Epithelial cell of esophagus (primary cell): ENCODE results near the gene DDX11.
"Not testable (repeated sequence)": the region's sequence is repeated elsewhere in the genome, so short reads cannot be mapped to it uniquely, and the experiment has no call there.

Experiments
- DNase-seq: peaks from one replicate; pipeline ENCODE4 v3.0.0; 2010; ENCODE audit warnings: low read depth
- H3K4me3 ChIP-seq: 2 replicates; pipeline ENCODE4 v1.5.1; 2011; ENCODE audit warnings: mild to moderate bottlenecking, low read length, control low read depth
- TF ChIP-seq, protein P1 (sequence below): IDR thresholded peaks from 2 replicates; pipeline ENCODE4 v1.5.1; 2011; ENCODE audit warnings: low read depth, mild to moderate bottlenecking, low read length, control low read depth, inconsistent platforms; ENCODE audit not compliant: insufficient read depth; ENCODE audit errors: missing control alignments

Gene DDX11

DNA sequence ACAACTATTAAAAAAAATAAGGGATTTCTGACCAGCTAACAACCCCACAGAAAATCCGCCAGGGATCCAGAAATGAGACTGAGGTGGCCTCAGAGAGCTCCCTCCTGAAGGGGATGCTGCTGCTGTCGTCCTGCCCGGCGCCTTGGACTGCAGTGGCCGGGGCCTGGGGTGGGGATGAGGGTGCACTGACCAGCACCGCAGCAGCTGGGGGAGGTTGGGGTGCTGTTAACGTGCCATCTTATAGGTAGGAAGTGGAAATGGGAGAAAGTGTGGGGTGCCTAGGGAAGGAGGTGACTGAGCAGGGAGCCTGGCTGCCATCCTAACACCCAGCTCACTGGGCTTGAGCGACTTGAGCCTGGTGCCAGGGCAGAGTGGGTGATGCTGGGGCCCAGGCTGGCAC lies 32.0 kb downstream of the DDX11 start:
- no peak for DNase-seq
- TF ChIP-seq, protein P1, sequence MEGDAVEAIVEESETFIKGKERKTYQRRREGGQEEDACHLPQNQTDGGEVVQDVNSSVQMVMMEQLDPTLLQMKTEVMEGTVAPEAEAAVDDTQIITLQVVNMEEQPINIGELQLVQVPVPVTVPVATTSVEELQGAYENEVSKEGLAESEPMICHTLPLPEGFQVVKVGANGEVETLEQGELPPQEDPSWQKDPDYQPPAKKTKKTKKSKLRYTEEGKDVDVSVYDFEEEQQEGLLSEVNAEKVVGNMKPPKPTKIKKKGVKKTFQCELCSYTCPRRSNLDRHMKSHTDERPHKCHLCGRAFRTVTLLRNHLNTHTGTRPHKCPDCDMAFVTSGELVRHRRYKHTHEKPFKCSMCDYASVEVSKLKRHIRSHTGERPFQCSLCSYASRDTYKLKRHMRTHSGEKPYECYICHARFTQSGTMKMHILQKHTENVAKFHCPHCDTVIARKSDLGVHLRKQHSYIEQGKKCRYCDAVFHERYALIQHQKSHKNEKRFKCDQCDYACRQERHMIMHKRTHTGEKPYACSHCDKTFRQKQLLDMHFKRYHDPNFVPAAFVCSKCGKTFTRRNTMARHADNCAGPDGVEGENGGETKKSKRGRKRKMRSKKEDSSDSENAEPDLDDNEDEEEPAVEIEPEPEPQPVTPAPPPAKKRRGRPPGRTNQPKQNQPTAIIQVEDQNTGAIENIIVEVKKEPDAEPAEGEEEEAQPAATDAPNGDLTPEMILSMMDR: no peak
- H3K4me3 ChIP-seq: no peak overlapping the region

DNA sequence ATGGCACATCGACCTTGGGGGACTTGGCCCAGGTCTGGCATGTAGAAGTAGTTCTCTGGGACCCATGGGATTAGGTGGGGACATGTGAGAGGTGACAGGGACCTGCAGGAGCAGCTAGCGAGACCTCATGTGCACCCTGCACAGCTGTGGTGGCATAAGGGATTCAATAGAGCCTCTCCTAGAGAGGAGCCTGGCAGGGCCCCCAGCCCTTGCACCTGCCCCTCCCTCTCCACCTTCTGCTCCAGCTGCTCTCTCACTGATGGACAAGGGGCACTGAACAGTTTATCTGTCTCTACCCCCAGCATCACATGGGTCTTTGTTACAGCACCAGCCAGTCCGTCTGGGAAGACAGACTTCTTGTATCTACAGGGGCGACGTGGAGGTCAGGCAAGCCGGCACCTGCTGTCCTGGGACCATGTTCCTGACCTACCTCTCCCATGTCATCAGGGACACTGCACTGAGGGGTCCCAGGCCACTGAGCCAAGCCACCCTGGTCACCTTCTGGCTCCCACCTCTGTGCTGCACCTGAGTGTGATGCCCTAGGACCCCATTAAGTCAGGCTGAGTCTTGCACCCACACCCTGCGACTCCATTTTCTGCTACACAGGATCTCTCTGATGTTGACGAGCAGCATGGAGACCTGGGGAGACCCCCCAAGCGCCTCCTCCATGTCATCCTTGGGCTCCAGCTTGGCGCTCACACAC lies 32.6 kb downstream of the DDX11 start:
- no peak for DNase-seq
- TF ChIP-seq, protein P1: no peak
- no peak overlapping the region for H3K4me3 ChIP-seq

- not testable (repeated sequence) for H3K4me3 ChIP-seq, DNase-seq
These were observed 36.1 kb downstream of the DDX11 start for GRCh38 chr12:31109773-31110172.

GRCh38 chr12:31110263-31110662 lies 36.6 kb downstream of the DDX11 start:
- DNase-seq, H3K4me3 ChIP-seq: not testable (repeated sequence)

DNA sequence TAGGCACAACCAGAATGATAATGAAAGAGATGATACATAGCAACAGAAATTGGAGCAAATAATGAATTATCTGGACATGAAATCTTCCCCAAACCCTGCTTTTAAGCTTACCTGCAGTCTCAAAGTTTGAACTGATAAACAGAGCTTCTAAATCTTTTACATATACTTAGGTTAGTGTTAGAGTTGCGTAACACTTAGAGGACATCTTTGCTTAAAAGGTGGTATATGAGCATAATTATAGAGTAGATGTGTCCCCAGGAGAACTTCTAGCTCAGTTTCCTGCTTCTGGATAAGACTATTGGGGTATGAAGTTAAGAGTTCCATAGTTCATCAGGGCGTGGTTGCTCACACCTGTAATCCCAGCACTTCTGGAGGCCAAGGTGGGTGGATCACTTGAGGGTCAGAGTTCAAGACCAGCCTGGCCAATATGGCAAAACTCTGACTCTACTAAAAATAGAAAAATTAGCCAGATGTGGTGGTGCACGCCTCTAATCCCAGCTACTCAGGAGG lies 41.5 kb downstream of the DDX11 start:
- not testable (repeated sequence) for H3K4me3 ChIP-seq, DNase-seq

- DNase-seq, H3K4me3 ChIP-seq: not testable (repeated sequence)
These were observed 43.2 kb downstream of the DDX11 start for GRCh38 chr12:31116846-31117202.

- peak; percentile 48 for DNase-seq
- peak overlapping the region; percentile 34 for H3K4me3 ChIP-seq
- TF ChIP-seq, protein P1: peak; percentile 70
These were observed 43.7 kb downstream of the DDX11 start for GRCh38 chr12:31117203-31118011.

DNA sequence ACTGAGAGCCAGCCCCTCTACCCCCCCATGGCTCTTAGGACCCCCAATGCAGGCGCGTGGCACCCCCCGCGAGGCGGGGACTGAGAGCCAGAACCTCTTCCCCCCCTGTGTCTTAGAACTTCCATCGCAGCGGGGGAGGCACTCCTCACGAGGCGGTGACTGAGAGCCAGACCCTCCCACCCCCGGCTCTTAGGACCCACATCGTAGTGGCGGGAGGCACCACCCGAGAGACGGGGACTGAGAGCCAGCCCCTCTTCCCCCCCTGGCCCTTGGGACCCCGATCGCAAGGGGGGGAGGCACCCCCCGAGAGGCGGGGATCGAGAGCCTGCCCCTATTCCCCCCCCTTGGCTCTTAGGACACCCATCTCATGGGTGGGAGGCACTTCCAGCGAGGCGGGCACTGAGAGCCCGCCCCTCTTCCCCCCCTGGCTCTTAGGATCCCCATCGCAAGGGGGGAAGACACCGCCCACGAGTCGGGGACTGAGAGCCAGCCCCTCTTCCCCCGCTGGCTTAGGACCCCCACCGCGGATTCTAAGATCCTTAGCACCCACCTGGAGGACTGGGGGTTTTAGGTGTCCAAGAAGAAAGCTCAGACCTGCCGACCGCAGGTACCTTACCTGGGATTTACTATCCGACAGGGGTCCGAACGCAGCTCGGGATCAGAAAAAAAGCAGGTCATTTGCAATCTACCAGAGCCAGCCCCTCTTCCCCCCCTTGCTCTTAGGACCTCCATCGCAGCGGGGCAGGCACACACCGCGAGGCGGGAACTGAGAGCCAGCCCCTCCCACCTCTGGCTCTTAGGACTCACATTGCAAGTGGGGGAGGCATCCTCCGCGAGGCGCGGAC lies 44.9 kb downstream of the DDX11 start:
- no peak overlapping the region for H3K4me3 ChIP-seq
- TF ChIP-seq, protein P1: no peak
- peak; percentile 8 for DNase-seq
